ENCODE measurements around the gene ATP10D.
"Not testable (repeated sequence)": the region's sequence is repeated elsewhere in the genome, so short reads cannot be mapped to it uniquely, and the experiment has no call there.

The ATP10D gene

GRCh38 chr4:47553329-47554125 lies 68.5 kb downstream of the ATP10D start:
- TF ChIP-seq, protein P1, sequence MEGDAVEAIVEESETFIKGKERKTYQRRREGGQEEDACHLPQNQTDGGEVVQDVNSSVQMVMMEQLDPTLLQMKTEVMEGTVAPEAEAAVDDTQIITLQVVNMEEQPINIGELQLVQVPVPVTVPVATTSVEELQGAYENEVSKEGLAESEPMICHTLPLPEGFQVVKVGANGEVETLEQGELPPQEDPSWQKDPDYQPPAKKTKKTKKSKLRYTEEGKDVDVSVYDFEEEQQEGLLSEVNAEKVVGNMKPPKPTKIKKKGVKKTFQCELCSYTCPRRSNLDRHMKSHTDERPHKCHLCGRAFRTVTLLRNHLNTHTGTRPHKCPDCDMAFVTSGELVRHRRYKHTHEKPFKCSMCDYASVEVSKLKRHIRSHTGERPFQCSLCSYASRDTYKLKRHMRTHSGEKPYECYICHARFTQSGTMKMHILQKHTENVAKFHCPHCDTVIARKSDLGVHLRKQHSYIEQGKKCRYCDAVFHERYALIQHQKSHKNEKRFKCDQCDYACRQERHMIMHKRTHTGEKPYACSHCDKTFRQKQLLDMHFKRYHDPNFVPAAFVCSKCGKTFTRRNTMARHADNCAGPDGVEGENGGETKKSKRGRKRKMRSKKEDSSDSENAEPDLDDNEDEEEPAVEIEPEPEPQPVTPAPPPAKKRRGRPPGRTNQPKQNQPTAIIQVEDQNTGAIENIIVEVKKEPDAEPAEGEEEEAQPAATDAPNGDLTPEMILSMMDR (conservative IDR thresholded peaks at IDR 0.05; ENCODE audit: low read depth, low read length) = no peak
- no peak for DNase-seq (ENCODE audit: low read depth)

DNA sequence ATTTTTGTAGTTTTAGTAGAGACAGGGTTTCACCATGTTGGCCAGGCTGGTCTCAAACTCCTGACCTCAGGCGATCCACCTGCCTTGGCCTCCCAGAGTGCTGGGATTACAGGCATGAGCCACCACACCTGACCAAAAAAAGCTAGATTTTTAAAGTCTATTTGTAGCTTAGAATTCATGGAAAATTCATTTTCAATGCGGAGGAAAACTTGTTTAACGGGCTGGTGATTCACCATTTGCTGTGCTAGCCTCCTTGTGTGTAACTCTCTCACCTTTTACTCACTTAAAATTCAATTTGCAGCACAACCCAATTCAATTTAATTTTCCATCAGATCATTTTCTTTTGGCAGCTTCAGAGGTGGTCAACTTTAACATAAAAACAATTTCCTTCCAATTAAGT lies 70.8 kb downstream of the ATP10D start:
- DNase-seq (ENCODE audit: low read depth); H3K4me3 ChIP-seq (ENCODE audit: low read depth, low read length): not testable (repeated sequence)

More at GRCh38 chr4:47553329-47554125, 68.5 kb downstream of the ATP10D start:
- H3K4me3 ChIP-seq (ENCODE audit: low read depth, low read length) = no peak overlapping the region

DNA sequence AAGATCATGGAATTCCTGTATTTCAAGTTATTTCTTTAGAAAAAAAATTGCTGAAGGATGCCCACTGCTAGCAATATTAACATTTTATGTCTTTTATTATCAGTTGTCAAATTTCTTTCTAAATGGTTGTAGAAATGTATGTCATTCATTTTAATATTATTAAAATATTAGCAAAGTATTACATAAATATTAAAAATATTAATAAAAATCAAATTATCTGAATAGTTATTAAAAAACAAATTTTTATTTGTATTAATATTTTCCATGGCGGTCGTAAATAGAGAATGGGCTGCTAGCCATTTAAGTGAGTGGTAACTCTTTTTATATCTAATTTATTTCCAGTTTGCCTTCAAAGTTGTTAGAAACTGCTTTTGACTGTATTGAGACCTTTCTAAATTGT lies 72.2 kb downstream of the ATP10D start:
- no peak overlapping the region for H3K4me3 ChIP-seq (ENCODE audit: low read depth, low read length)
- DNase-seq (ENCODE audit: low read depth) = no peak
- TF ChIP-seq, protein P1 (conservative IDR thresholded peaks at IDR 0.05; ENCODE audit: low read depth, low read length) = no peak

- H3K4me3 ChIP-seq (ENCODE audit: low read depth, low read length) = no peak overlapping the region
- no peak for DNase-seq (ENCODE audit: low read depth)
- TF ChIP-seq, protein P1 (conservative IDR thresholded peaks at IDR 0.05; ENCODE audit: low read depth, low read length) = no peak
Observed at GRCh38 chr4:47560682-47561081, 75.6 kb downstream of the ATP10D start.

DNA sequence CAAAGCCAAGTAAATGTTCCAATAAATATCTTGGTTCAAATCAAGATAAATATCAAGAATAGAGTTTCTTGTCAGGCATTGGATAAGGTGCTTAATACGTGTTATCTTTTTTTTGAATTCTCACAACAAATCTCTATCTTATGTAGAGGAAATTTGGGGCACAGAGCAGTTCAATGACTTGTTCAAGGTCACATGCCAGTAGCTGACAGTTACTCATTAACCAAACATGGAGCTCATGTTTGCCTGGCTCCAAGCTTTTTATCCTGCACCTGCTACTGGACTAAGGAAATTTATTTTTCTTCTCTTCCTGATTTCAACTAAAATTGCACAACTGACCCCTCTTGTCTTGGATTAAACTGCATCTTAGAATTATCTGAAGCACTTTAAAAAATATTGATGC lies 76.3 kb downstream of the ATP10D start:
- DNase-seq (ENCODE audit: low read depth) = no peak
- TF ChIP-seq, protein P1 (conservative IDR thresholded peaks at IDR 0.05; ENCODE audit: low read depth, low read length) = no peak
- H3K4me3 ChIP-seq (ENCODE audit: low read depth, low read length) = no peak overlapping the region

- no peak for DNase-seq (ENCODE audit: low read depth)
Observed at GRCh38 chr4:47562297-47562696, 77.2 kb downstream of the ATP10D start.

GRCh38 chr4:47566566-47566965 lies 81.5 kb downstream of the ATP10D start:
- TF ChIP-seq, protein P1 (conservative IDR thresholded peaks at IDR 0.05; ENCODE audit: low read depth, low read length) = no peak
- no peak for DNase-seq (ENCODE audit: low read depth)
- H3K4me3 ChIP-seq (ENCODE audit: low read depth, low read length) = no peak overlapping the region

More at GRCh38 chr4:47562297-47562696, 77.2 kb downstream of the ATP10D start:
- H3K4me3 ChIP-seq (ENCODE audit: low read depth, low read length) = no peak overlapping the region
- TF ChIP-seq, protein P1 (conservative IDR thresholded peaks at IDR 0.05; ENCODE audit: low read depth, low read length) = no peak

Measured in choroid plexus epithelial cell (primary cell).